ENCODE measurements around the gene PTPN20. TPM values are rescaled to one million over a fixed set of nuclear protein-coding genes. Genes with fewer than 3 reads are reported as not detected.
"Not testable (repeated sequence)": the region's sequence is repeated elsewhere in the genome, so short reads cannot be mapped to it uniquely, and the experiment has no call there.

PTPN20 gene
- total RNA-seq, 1 donor from 2014 or later = 13.0 TPM

GRCh38 chr10:46987233-46987924 is 76.2 kb downstream of the PTPN20 start:
- intact Hi-C loops (cut with micrococcal nuclease); H3K27me3 ChIP-seq (ENCODE audit: low read depth); H3K4me3 ChIP-seq: not testable (repeated sequence)

GRCh38 chr10:46992803-46993561 is 81.8 kb downstream of the PTPN20 start:
- peaks cover 9% of the 10 kb centered on the region for H3K4me1 ChIP-seq
- TF ChIP-seq CTCF (IDR thresholded peaks at IDR 0.05; ENCODE audit: borderline replicate concordance) = peak; percentile 33
- H3K9me3 ChIP-seq (replicated peaks) = peaks cover 7% of the 10 kb centered on the region
- no peaks in the 10 kb centered on the region for H3K27me3 ChIP-seq (ENCODE audit: low read depth)
- no peak overlapping the region for H3K27ac ChIP-seq (replicated peaks)
- H3K4me3 ChIP-seq = no peak overlapping the region
- intact Hi-C loops (cut with micrococcal nuclease) = no loop called here
- DNase-seq = peak; percentile 15
- H3K36me3 ChIP-seq = no peaks in the 10 kb centered on the region

More at GRCh38 chr10:46987233-46987924, 76.2 kb downstream of the PTPN20 start:
- H3K9me3 ChIP-seq (replicated peaks); DNase-seq; H3K27ac ChIP-seq (replicated peaks); H3K4me1 ChIP-seq; H3K36me3 ChIP-seq: not testable (repeated sequence)

GRCh38 chr10:46995234-46995633 is 84.0 kb downstream of the PTPN20 start:
- Histone ChIP-seq H3K27me3 (ENCODE audit: low read depth) (no peaks in the 10 kb centered on the region), H3K4me3 (no peak overlapping the region), H3K9me3 (replicated peaks) (peaks cover 7% of the 10 kb centered on the region), H3K27ac (replicated peaks) (no peak overlapping the region), H3K36me3 (no peaks in the 10 kb centered on the region), H3K4me1 (peaks cover 19% of the 10 kb centered on the region)
- DNase-seq = no peak
- intact Hi-C loops (cut with micrococcal nuclease) = no loop called here
- TF ChIP-seq CTCF (IDR thresholded peaks at IDR 0.05; ENCODE audit: borderline replicate concordance) = no peak

DNA sequence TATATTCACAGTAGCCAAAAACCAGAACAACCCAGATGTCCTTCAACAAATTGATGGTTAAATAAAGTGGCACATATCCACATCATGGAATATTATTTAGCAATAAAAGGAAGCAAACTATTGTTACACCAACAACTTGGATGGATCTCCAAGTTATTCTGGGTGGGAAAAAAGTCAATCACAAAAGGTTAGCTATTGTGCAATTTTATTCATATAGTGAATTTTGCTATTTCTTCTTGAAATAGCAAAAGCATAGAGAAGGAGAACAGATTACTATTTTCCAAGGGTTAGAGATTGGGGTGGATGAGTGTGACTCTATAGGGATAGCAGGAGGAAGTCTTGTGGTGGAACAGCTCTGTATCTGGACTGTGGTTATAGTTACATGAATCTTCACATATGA is 87.0 kb downstream of the PTPN20 start:
- no peak for TF ChIP-seq CTCF (IDR thresholded peaks at IDR 0.05; ENCODE audit: borderline replicate concordance)
- intact Hi-C loops (cut with micrococcal nuclease) = no loop called here
- DNase-seq = no peak
- peaks cover 7% of the 10 kb centered on the region for H3K9me3 ChIP-seq (replicated peaks)
- H3K36me3 ChIP-seq = no peaks in the 10 kb centered on the region
- H3K27me3 ChIP-seq (ENCODE audit: low read depth) = no peaks in the 10 kb centered on the region
- H3K4me3 ChIP-seq = no peak overlapping the region
- H3K4me1 ChIP-seq = peaks cover 20% of the 10 kb centered on the region
- no peak overlapping the region for H3K27ac ChIP-seq (replicated peaks)

DNA sequence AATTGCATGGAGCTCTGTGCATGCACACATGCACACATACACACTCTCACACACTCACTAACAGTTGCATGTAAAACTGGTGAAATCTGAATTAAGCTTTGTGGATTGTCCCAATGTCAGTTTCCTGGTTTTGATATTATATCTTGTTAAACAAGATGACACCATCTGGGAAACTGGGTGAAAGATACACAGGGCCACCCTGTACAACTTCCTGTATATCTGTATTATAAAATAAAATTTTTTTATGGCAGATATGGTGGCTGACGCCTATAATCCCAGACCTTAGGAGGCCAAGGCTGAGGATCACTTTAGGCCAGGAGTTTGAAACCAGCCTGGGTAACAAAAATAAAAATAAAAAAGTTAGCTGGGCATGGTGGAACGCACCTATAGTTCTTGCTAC is 87.4 kb downstream of the PTPN20 start:
- intact Hi-C loops (cut with micrococcal nuclease) = no loop called here
- Histone ChIP-seq H3K27ac (replicated peaks) (no peak overlapping the region), H3K4me1 (peaks cover 17% of the 10 kb centered on the region), H3K27me3 (ENCODE audit: low read depth) (no peaks in the 10 kb centered on the region), H3K9me3 (replicated peaks) (peaks cover 7% of the 10 kb centered on the region), H3K4me3 (no peak overlapping the region), H3K36me3 (no peaks in the 10 kb centered on the region)
- no peak for TF ChIP-seq CTCF (IDR thresholded peaks at IDR 0.05; ENCODE audit: borderline replicate concordance)
- DNase-seq = no peak

- Histone ChIP-seq H3K4me1 (peaks cover 17% of the 10 kb centered on the region), H3K27ac (replicated peaks) (no peak overlapping the region), H3K36me3 (no peaks in the 10 kb centered on the region), H3K9me3 (replicated peaks) (peaks cover 7% of the 10 kb centered on the region), H3K4me3 (no peak overlapping the region), H3K27me3 (ENCODE audit: low read depth) (no peaks in the 10 kb centered on the region)
- intact Hi-C loops (cut with micrococcal nuclease) = no loop called here
- TF ChIP-seq CTCF (IDR thresholded peaks at IDR 0.05; ENCODE audit: borderline replicate concordance) = no peak
- no peak for DNase-seq
Measured at GRCh38 chr10:46999217-46999616, 88.0 kb downstream of the PTPN20 start.
